ENCODE measurements around the gene MTA2. TPM values are rescaled to one million over a fixed set of nuclear protein-coding genes. Genes with fewer than 3 reads are reported as not detected.

MTA2 gene
- total and polyA plus RNA-seq, 10 of the 15 experiments (the other 5 are each of a cell fraction or from before 2014, with no cell fraction given), result 6.7 to 201 (median 113) TPM

- FAIRE-seq (no peak), ATAC-seq (no peak), DNase-seq (ENCODE audit: low read depth, low spot score) (no peak)
- Histone ChIP-seq H4K20me1 (ENCODE audit: control insufficient read depth, insufficient read depth) (no peaks in the 10 kb centered on the region; the same call in 1 of the 2 replicates), H3K36me3 (ENCODE audit: control insufficient read depth in 2 of 2, insufficient read depth in 2 of 2, low read length in 1 of 2) (peaks cover under 1% of the 10 kb centered on the region in 2 experiments; a peak in 2 of 4 replicates), H2AFZ (ENCODE audit: control insufficient read depth, low read depth, low read length) (no peak overlapping the region), H3K9me3 (replicated peaks; ENCODE audit: control insufficient read depth, insufficient read depth, low read length) (no peaks in the 10 kb centered on the region), H3K79me2 (ENCODE audit: control insufficient read depth, insufficient read depth, low read length) (peaks cover 16% of the 10 kb centered on the region), H3K9ac (ENCODE audit: control insufficient read depth, insufficient read depth, low read length) (no peak overlapping the region; the same call in 1 of the 2 replicates), H3K27ac (ENCODE audit: control insufficient read depth, insufficient read depth) (no peak overlapping the region), H3K27me3 (replicated peaks in 1 of 2; ENCODE audit: control insufficient read depth in 2 of 2, insufficient read depth in 2 of 2, low read length in 1 of 2) (no peaks in the 10 kb centered on the region), H3K4me1 (ENCODE audit: control insufficient read depth, insufficient read depth, low read length) (peaks cover 14% of the 10 kb centered on the region), H3K4me3 (peak overlapping the region; percentile 94; the same call in 1 of the 2 replicates), H3K4me2 (ENCODE audit: control insufficient read depth, insufficient read depth) (peak overlapping the region; percentile 97; the same call in 1 of the 2 replicates)
- TSS peak; percentile 46 for BruUV-seq (replicated peaks)
- WGBS (ENCODE audit: insufficient coverage, insufficient replicate concordance, low lambda C conversion rate, missing lambda C conversion rate), result 96% methylated on average over 6 of the region's 6 CpGs
- TF ChIP-seq SMARCA5 (IDR thresholded peaks at IDR 0.05) (peak; percentile 54; the same call in 1 of the 2 replicates), STAT3 (IDR thresholded peaks at IDR 0.05; ENCODE audit: low read depth, low read length) (no peak), ZSCAN29 (IDR thresholded peaks at IDR 0.05) (no peak), E4F1 (IDR thresholded peaks at IDR 0.05; ENCODE audit: borderline replicate concordance, partially characterized antibody) (no peak), TBL1XR1 (IDR thresholded peaks at IDR 0.05; ENCODE audit: low read depth, low read length) (no peak), RB1 (IDR thresholded peaks at IDR 0.05; ENCODE audit: borderline replicate concordance) (no peak), BCL3 (IDR thresholded peaks at IDR 0.05; ENCODE audit: borderline replicate concordance, insufficient read depth, low read depth, low read length, poor library complexity, severe bottlenecking) (no peak), MXI1 (IDR thresholded peaks at IDR 0.05; ENCODE audit: low read depth, low read length) (no peak)
- RAD21 ChIA-PET (ENCODE audit: unreplicated experiment), result interaction anchor here (1.5 to 2.1 kb wide), 3 partner anchors 9 to 16 kb away, joined by 4 to 8 read pairs (median 5); partner anchors contain the start of genes B3GAT3 and MTA2
- SMC1A ChIA-PET (ENCODE audit: uncharacterized antibody, unreplicated experiment), result interaction anchor here (2.1 to 2.9 kb wide), 2 partner anchors 10 to 18 kb away, joined by 7 to 19 read pairs; partner anchors contain the start of gene TUT1
- POLR2A ChIA-PET, result interaction anchor here (1.1 to 2.6 kb wide), 4 partner anchors 11 to 62 kb away, joined by 3 to 13 read pairs (median 6); partner anchors contain the start of genes B3GAT3, LBHD1 and UQCC3
- CTCF ChIA-PET, result interaction anchor here (1.5 to 4.9 kb wide), 3 partner anchors 9 to 39 kb away, joined by 5 to 41 read pairs (median 27); partner anchors contain the start of genes MTA2 and TUT1
- in situ Hi-C loops (cut with MboI) (no loop called here), intact Hi-C loops (cut with micrococcal nuclease; ENCODE audit: unreplicated experiment) (loop anchor here (5.0 kb wide), 1 partner anchor 62 kb away; the partner anchor contains the start of genes LBHD1 and UQCC3)
Observed at GRCh38 chr11:62610403-62610802, 8.7 kb upstream of the MTA2 start.

All from GM12878 (cell line).